HUDEP-2 (cell line): ENCODE data around the gene MBP.
A peak's percentile ranks its signal among the peaks of the same experiment; 100 is the strongest.

ENCODE experiments used
- DNase-seq, 76 experiments: peaks; one replicate each; lab custom pipeline; 2025; ENCODE audit not compliant: unreplicated experiment in 76 of 76; lab: John Stamatoyannopoulos, UW

Gene MBP

GRCh38 chr18:77054606-77055428 lies 77.8 kb downstream of the MBP start:
- DNase-seq: peak in 72 of 76 experiments; percentile 10 to 93 (median 68)

GRCh38 chr18:77054288-77054605 lies 78.3 kb downstream of the MBP start:
- DNase-seq: no peak

GRCh38 chr18:77053616-77054287 lies 78.8 kb downstream of the MBP start:
- DNase-seq: no peak

- no peak for DNase-seq
These were observed 79.6 kb downstream of the MBP start for GRCh38 chr18:77052983-77053309.

- no peak for DNase-seq
These were observed 80.1 kb downstream of the MBP start for GRCh38 chr18:77052297-77052982.

- DNase-seq: no peak
These were observed 80.8 kb downstream of the MBP start for GRCh38 chr18:77051581-77052296.

GRCh38 chr18:77049938-77050337 lies 82.6 kb downstream of the MBP start:
- DNase-seq: no peak

- no peak for DNase-seq
These were observed 84.7 kb downstream of the MBP start for GRCh38 chr18:77047803-77048419.

GRCh38 chr18:77046994-77047393 lies 85.6 kb downstream of the MBP start:
- no peak for DNase-seq

GRCh38 chr18:77046409-77046808 lies 86.2 kb downstream of the MBP start:
- DNase-seq: no peak

GRCh38 chr18:77045677-77046076 lies 86.9 kb downstream of the MBP start:
- no peak for DNase-seq

- no peak for DNase-seq
These were observed 87.5 kb downstream of the MBP start for GRCh38 chr18:77044866-77045664.

- DNase-seq: no peak
These were observed 88.9 kb downstream of the MBP start for GRCh38 chr18:77043541-77044280.

- DNase-seq: no peak
These were observed 90.0 kb downstream of the MBP start for GRCh38 chr18:77042583-77042982.

- DNase-seq: no peak
These were observed 93.1 kb downstream of the MBP start for GRCh38 chr18:77039196-77040130.

- no peak for DNase-seq
These were observed 94.3 kb downstream of the MBP start for GRCh38 chr18:77038182-77038858.

GRCh38 chr18:77037567-77037966 lies 95.0 kb downstream of the MBP start:
- DNase-seq: no peak
